HG02610 (cell line): ENCODE results near the gene DNAJC24.

Experiments
- ATAC-seq: cut with Tn5 transposase; IDR thresholded peaks from one replicate; pipeline ENCODE4 v1.9.1; 2021; ENCODE audit warnings: mild to moderate bottlenecking, moderate library complexity; ENCODE audit not compliant: unreplicated experiment

DNAJC24 gene

DNA sequence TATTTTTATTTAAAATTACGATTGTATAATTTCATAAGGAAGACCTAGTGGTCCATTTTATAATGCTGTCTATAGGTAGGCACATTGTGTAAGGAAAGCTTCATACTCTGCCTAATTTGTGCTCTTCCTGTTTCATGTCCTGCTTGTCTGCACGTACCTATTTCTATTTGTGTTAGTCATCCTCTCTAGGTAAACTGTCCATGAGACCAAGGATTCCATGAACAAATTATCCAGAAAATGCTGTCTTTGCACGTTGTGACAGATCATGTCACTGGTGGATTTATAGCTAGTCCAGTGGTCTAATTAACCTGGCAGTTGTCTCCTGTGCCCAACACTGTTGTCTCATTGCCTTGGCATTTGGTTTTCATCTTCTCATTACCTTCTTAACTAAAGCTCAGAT, 44.7 kb downstream of the DNAJC24 start:
- ATAC-seq = no peak

DNA sequence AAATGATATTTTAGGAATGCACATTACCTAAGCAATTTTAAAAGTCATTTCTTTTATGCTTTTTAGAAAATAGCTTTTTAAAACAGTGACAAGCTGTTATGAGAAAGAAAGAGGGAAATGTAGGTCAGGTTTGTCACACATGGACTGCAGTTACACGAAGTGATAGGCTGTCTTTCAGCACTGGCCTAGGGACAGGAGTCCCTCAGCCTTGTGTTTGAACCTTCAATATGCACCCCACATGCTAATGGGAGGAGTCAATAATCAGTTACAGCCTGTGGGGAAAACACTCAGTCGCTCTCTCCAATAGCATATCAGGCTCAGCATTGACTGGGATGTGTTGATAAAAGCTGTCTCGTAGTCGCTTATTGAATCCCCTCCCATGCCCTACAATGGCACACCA, 45.8 kb downstream of the DNAJC24 start:
- no peak for ATAC-seq

DNA sequence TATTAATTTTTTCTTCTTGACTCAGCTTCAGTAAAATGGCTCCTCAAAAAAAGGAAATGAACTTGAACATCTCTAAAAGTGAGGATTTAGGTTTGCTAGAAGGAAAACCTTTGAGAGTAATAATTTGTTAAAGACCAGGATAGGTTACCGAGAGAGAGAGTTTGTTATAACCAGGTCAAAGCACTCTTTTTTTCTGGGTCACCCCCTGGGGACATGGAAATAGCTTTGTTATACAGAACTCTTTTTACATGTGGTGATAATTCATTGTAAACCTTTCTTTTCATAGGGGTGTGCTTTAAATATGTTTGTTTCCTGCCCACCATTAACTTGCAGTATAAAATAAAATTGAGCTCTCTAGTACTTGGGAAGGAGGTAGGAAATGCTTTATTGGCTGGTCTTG, 47.7 kb downstream of the DNAJC24 start:
- ATAC-seq = no peak

DNA sequence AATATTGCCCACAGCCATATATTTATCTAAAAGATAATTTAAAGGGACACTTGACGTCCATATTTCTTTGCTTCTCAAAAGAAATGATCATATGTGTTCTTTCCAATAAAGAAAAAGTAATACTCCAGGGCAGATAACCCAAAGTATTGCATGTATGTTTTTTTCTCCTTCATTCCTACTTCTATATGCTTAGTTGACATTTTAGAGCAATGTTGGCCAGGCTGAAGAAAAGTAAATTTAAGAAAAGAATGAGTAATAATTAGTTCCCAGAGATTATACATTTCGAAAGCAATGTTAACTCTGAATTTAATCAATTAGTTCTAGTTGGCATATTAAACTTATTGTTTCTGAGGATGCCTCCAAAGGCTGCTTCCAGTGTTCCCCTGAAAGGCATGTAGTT, 48.2 kb downstream of the DNAJC24 start:
- ATAC-seq = no peak

DNA sequence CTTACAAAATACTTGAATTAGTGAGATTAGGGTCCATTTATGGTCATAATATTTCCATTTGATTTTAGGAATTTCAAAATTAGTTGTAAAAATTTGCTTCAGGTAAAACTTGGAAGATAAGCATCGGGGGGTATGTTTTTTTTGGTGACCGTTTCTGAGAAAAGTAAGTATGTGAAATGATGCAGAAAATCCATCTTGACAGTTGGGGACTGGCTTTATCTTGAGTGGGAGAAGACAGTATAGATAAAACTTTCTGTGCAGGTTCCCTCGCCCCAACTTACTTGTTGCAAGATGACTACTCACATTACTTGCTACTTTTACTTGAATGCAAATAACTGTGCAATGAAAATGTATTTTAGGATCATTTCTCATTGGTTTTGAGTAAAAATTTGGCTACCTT, 49.5 kb downstream of the DNAJC24 start:
- no peak for ATAC-seq

DNA sequence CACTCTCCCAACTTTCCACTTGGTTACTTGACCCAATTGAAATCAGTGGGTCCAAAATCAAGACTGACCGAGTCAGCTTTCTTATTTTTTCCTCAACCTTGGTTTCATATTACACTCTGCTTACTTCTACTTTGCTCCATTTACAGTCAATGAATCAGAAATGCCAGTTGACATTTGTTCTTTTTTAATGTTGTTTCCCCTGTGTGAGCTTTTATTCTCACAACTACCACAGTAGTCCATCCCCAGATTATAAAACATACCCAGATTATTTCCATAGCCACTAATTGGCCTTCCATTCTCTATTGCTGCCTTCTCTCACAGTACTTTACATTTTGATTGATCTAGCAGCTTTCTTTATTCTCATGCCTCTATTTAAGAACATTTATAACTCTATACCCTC, 50.0 kb downstream of the DNAJC24 start:
- no peak for ATAC-seq

DNA sequence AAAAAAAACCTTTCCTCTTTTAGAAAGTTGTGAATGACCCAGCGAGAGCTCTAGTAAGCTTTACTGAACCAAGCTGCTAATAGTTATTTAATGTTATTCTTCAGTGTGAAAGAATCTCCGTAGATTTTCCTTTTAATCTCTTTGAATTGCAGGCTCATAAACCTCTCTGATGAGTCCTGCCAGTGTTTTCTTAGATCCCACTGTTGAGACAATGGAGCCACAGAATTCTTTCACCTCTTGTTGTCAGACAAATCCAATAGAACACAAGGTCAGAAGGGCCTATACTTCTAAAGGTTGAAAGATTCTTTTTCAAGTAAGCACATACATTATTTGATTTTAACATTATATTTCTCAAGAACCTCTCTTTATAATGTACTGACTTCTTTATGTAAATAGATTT, 52.2 kb downstream of the DNAJC24 start:
- no peak for ATAC-seq

DNA sequence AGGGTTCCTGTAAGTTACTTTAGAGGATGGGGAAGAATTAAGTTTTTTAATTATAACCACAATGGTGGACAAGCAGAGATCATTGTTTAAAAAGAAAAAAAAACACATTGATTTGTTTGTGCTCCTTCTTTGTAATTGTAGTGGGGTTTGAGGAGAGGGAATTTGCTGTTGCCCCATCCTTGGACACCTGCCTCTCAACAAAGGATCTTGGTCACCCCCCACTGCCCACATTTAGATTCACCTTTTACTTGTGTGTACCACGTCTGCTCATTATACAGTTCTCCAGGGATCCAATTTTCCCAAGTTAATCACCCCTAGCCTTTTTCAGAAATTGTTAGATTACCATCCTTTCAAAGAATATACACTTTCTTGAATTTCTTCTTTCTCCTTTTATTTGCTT, 53.0 kb downstream of the DNAJC24 start:
- ATAC-seq = no peak

DNA sequence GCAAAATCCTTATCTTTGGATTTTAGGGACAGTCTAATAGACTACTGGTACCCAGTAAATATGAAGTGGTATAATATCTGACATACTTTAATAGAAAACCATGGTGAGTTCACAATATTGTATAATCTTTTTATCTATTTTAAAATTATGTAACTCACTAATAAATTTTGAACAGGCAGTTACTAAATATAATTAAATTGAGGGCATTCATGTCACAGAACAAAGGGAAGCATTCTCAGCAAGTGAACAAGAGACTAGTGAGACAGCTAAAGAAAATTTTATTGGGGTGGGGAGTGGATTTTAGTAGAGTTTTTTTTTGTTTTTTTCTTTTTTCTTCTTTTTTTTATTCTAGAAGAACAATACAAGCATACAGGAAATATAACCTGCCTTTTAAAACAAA, 55.0 kb downstream of the DNAJC24 start:
- ATAC-seq = no peak

DNA sequence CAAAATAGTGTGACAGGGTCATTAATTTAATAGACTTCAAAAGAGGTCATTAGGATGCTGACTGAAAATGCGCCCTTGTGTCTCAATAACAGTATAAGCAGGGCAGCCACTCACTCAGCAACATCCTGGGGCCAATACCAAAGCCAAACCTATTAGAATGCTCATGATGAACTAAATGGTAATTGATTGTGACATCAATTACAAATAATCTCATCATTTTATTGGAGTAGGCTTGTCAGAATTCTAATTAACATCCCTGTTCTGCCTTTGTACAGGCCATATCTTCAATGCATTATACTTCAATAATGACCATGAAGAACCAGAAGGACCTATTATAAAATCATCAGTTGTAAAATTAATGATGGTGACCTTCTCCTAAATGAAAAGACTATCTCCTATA, 64.2 kb downstream of the DNAJC24 start:
- no peak for ATAC-seq

DNA sequence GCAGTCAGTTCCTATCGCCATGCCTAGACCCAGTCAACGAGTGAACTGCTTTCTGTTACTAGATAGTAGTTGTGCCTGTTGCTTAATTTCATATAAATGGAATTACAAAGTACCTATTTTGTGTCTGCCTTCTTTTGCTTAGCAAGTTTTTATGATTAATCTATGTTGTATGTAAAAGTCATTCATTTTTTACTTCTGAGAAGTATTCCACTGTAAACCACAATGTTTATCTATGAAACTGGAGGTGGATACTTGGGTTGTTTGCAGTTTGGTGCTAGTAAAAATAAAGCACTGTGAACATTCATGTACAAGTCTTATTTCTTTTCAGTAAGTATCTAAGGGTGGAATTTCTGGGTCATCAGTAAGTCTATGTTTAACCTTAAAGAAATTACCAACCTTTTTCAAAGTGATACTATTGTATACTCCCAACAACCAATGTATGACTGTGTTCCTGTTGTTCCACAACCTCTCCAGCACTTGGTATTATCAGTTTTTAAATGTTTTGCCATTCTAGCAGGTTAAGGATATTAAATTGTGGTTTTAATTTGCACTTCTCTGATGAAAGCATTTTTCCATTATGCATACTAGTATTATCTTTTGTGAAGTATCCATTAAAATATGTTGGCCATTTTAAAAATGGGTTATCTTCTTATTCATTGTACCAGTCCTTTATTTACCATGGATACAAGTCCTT, 68.2 kb downstream of the DNAJC24 start:
- no peak for ATAC-seq

DNA sequence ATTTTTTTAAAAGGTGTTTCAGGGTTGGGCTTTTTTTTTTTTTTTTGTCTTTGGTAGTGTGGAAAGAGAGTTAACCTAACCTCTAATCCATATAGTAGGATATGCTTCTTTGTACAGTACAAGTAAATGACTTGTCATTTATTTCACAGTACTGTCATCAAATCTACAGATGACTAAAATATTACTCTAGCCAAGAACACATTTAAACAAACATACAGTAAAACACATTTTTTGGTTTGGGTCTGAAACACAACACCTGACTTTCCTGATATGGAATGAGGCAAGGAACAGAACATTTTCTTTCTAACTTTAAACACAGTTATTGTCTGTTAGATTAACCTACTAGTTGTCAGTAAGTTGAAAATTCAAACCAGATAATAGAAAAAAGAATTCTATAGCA, 71.6 kb downstream of the DNAJC24 start:
- no peak for ATAC-seq

DNA sequence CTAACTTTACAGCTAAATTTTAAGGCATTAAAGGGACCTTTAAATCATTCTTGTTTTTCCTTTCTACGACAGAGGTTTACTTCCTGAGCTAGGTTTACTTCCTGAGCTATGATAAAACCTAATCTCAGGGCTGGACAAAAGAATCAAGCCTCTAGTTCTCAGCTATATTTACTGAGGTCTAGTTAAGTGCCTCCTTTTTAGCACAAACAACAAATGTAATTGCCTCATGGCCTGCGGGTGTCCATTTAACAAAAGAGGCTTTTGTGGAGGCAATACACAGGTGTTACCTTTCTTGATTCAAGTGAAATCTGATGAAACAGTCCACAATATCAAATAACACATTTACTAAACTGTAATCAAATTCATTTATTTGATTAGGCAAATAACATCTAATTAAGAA, 72.4 kb downstream of the DNAJC24 start:
- no peak for ATAC-seq

DNA sequence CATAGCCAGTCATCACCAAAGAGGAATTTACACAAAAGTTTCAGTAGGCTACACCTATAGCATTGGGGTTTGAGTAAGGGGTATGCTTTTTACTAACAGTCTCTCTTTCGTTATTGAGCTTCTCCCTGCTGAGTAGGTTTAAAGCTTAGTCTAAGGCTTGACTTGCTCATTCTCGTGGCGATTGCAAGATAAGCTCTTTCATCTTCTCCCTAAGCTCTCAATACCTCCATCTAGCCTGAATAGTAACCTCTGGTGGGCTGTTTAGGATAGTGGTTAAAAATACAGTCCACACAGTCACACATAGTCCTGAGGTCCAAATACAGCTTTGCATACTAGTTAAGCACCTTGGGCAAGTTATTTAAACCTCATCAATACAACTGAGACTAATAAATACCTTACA, 74.1 kb downstream of the DNAJC24 start:
- no peak for ATAC-seq

DNA sequence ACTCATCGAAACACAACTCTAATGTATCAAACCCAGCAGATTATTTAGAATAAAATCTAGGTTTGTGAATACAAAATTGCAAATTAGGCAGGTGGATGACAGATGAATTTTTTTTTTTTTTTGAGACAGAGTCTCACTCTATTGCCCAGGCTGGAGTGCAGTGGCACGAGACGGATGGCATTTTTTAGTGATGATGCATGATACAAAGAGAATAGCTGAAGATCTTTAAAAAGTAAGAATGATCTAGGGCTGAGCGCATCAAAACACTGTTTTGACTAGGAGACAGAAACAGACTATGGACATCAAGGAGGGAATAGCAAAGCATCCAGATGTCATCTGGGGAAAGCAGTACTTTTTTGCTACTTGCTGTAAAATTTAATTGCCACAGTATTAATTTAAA, 76.0 kb downstream of the DNAJC24 start:
- no peak for ATAC-seq

DNA sequence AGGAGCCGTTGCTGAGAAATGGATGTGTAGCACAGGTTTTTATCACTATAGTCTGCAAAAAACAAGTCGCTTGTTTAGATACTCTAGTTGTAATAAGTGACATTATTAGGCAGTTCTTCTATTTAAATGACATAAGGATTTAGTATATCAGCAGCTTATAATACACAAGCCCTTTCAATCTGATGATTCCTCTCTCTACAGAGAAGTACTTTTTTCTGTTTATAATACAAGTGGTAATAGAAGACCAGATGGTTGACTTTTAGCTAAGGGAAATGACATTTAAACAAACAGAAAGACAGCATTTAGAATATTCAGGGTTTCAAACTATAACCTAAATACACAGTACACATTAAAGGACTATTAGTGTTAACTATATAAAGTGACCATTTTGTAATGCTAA, 79.4 kb downstream of the DNAJC24 start:
- ATAC-seq = no peak

DNA sequence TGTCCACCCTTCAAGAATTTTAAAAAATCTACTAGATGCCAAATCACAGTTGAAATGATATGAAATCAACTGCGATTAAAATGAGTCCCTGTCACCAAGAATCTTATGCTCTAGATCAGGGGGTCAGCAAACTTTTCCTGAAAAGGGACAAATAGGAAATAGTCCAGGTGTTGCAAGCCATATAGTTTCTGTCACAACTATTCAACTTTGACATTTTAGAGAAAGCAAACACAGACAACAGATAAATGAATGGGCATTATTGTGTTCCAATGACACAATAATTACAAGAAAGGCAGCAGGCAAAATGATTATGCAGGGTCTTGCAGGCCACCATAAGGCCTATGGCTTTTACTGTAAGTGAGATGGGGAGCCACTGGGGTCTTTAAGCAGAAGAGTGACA, 81.2 kb downstream of the DNAJC24 start:
- ATAC-seq = no peak

DNA sequence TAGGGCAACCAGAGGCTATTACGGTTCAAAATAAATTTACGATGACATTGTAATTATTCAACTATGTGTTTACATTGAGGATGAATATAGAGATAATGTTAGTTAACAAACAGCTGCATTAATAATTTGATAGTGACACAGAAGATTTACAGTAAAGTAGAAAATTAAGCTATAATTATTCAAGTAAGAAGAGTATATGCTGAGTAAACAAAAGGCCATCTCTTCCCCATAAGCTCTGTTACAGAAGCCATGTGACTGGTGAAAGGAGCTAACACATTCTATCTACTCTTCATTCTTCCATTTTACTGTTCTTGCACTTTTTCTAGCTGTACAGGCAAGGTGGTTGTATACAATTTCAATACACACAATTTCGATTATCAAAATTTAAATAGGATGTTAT, 85.5 kb downstream of the DNAJC24 start:
- ATAC-seq = no peak

DNA sequence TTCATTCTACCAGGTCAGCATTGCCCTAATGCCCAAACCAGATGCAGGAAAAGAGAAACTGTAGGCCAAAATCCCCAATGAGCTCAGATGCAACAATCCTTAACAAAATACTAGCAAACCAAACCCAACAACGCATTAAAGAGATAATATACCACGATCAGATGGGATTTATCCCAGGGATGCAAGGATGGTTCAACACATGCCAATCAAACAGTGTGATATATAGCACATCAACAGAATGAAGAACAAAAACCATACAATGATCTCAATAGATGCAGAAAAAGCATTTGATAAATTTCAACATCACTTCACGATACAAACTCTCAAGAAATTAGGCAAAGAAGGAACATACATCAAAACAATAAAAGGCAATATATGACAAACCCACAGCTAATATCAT, 94.8 kb downstream of the DNAJC24 start:
- no peak for ATAC-seq

DNA sequence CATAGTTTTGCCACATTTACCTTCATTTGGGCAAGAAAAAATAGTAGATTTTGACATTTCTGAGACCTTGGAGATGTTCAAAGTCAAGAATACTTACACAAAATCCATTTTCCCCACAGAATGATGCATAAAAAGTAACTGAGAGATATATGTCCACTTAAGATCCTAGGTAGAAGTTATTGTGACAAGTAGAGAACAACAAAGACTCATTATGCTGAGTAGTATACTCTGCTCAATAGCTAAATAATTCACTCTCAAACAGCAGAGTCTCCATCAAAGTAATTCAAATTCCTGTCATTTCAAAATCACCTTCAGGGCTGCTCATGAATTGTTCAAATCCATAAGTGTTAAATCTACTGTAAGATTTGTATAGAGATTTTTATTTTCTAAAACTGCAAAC, 104.4 kb downstream of the DNAJC24 start:
- no peak for ATAC-seq

DNA sequence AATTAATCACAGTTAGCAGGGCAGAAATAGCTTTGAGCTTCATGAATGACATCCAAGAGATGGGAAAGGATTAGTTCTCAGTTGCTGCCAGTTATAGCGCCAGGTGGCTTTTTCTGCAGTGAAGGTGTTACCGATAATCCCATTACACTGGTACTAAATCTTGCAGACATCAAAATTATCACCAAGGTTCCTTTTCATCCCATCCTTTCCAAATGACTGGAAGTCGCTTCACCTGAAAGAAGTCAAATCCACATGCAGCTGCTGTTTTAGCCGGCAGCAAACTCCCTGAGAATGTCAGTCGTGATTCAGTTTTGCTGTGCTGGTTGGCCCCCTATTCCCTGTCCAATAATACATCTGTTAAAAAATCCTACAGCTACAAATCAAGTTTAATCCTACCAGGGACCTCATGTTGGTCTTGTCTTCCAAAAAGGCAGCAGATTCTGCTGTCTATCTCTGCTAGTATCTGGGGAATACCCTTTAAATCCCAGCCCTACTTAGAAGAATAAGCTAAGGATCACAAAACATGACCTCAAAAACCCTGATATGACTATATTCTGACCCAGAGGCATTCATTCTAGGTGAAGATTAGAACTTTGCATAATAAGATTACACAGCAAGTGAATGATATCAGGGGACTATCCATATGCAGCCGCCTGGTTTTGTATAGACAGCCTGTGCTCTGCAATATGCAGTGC, 108.0 kb downstream of the DNAJC24 start:
- no peak for ATAC-seq

DNA sequence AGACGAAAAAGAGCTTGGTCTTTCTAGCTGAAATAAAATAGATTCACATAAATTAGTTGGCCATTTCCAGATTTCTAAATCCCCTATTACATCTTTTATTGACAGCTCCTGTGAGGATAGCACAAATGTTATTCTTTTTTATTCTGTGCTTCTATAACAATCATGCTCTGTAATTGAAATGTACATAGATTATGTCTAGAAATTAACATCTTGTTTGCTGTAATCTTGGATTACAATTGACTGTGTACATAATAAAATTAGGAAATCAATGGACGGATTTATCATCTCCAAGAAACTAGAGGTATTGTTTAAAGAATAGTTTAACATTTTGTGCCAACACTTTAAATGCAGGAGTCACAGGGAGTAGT, 108.5 kb downstream of the DNAJC24 start:
- ATAC-seq = no peak

DNA sequence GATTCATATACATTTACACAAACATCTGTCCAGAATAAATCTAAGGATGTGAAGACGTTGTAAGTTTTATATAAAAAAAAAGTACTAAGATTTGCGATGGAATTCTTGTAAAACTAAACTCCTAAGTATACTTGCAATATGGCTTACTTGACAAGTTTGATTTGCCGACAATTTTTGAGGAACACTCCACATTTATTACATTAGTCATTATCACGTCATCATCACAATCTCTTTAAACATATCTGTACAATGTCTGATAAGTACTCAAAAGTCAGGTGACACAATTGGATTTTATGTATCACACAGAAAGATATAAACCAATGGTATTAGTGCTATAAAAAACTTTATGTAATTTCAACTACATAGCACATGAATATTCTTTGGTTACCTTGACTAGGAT, 109.4 kb downstream of the DNAJC24 start:
- ATAC-seq = no peak
